Neural crest cell (in vitro differentiated cells): Measurements from ENCODE around the gene SMOC2. TPM values are rescaled to one million over a fixed set of nuclear protein-coding genes. Genes with fewer than 3 reads are reported as not detected.
A peak's percentile ranks its signal among the peaks of the same experiment; 100 is the strongest.

Source experiments
- DNase-seq: peaks from one replicate; pipeline ENCODE4 v3.0.0; 2021; ENCODE audit warnings: low read depth, mixed read lengths, low spot score
- H3K27ac Mint-ChIP-seq: one replicate; pipeline ENCODE4 v1.8.0; 2021; ENCODE audit warnings: mild to moderate bottlenecking, mixed read lengths; ENCODE audit not compliant: unreplicated experiment
- H3K27me3 Mint-ChIP-seq: 2 replicates; pipeline ENCODE4 v1.8.0; 2021; ENCODE audit warnings: low read depth, mild to moderate bottlenecking, mixed read lengths
- H3K36me3 Mint-ChIP-seq: 2 replicates; pipeline ENCODE4 v1.8.0; 2021; ENCODE audit warnings: low read depth, mild to moderate bottlenecking, mixed read lengths
- H3K4me1 Mint-ChIP-seq: 2 replicates; pipeline ENCODE4 v1.8.0; 2021; ENCODE audit warnings: mixed read lengths
- H3K4me3 Mint-ChIP-seq: one replicate; pipeline ENCODE4 v1.8.0; 2021; ENCODE audit warnings: mild to moderate bottlenecking, mixed read lengths
- H3K9me3 Mint-ChIP-seq: 2 replicates; pipeline ENCODE4 v1.8.0; 2021; ENCODE audit warnings: mixed read lengths
- total RNA-seq: library from RNA; stranded (reverse); gene quantifications from 2 replicates; pipeline ENCODE4 v1.2.1, GENCODE V29; 2021
- TF ChIP-seq, protein P1 (sequence below): fragments of 200-600 bp; sonication (generic); conservative IDR thresholded peaks from 2 replicates; pipeline ENCODE4 v1.5.0; 2021; ENCODE audit warnings: antibody characterized with exemption, mild to moderate bottlenecking

SMOC2 gene
- total RNA-seq, 1 donor from 2014 or later, result 0.23 TPM

GRCh38 chr6:168584249-168584648 lies 143.3 kb downstream of the SMOC2 start:
- no peak overlapping the region for H3K27ac Mint-ChIP-seq
- no peaks in the 10 kb centered on the region for H3K36me3 Mint-ChIP-seq
- no peaks in the 10 kb centered on the region for H3K27me3 Mint-ChIP-seq
- no peak for DNase-seq
- H3K9me3 Mint-ChIP-seq, result no peaks in the 10 kb centered on the region
- TF ChIP-seq, protein P1, sequence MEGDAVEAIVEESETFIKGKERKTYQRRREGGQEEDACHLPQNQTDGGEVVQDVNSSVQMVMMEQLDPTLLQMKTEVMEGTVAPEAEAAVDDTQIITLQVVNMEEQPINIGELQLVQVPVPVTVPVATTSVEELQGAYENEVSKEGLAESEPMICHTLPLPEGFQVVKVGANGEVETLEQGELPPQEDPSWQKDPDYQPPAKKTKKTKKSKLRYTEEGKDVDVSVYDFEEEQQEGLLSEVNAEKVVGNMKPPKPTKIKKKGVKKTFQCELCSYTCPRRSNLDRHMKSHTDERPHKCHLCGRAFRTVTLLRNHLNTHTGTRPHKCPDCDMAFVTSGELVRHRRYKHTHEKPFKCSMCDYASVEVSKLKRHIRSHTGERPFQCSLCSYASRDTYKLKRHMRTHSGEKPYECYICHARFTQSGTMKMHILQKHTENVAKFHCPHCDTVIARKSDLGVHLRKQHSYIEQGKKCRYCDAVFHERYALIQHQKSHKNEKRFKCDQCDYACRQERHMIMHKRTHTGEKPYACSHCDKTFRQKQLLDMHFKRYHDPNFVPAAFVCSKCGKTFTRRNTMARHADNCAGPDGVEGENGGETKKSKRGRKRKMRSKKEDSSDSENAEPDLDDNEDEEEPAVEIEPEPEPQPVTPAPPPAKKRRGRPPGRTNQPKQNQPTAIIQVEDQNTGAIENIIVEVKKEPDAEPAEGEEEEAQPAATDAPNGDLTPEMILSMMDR, result no peak
- H3K4me3 Mint-ChIP-seq, result no peak overlapping the region
- H3K4me1 Mint-ChIP-seq, result no peaks in the 10 kb centered on the region

GRCh38 chr6:168584671-168585070 lies 143.7 kb downstream of the SMOC2 start:
- DNase-seq, result no peak
- no peaks in the 10 kb centered on the region for H3K36me3 Mint-ChIP-seq
- no peak overlapping the region for H3K27ac Mint-ChIP-seq
- no peak overlapping the region for H3K4me3 Mint-ChIP-seq
- TF ChIP-seq, protein P1, result no peak
- H3K9me3 Mint-ChIP-seq, result no peaks in the 10 kb centered on the region
- H3K27me3 Mint-ChIP-seq, result no peaks in the 10 kb centered on the region
- H3K4me1 Mint-ChIP-seq, result no peaks in the 10 kb centered on the region

GRCh38 chr6:168585441-168585840 lies 144.5 kb downstream of the SMOC2 start:
- Mint-ChIP-seq H3K27me3 (no peaks in the 10 kb centered on the region), H3K4me3 (no peak overlapping the region), H3K9me3 (no peaks in the 10 kb centered on the region), H3K27ac (no peak overlapping the region), H3K4me1 (no peaks in the 10 kb centered on the region), H3K36me3 (no peaks in the 10 kb centered on the region)
- TF ChIP-seq, protein P1, result no peak
- no peak for DNase-seq

- Mint-ChIP-seq H3K27ac (no peak overlapping the region), H3K9me3 (no peaks in the 10 kb centered on the region), H3K4me1 (no peaks in the 10 kb centered on the region), H3K4me3 (no peak overlapping the region), H3K27me3 (no peaks in the 10 kb centered on the region), H3K36me3 (no peaks in the 10 kb centered on the region)
- DNase-seq, result no peak
- TF ChIP-seq, protein P1, result no peak
Measured at GRCh38 chr6:168589275-168589674, 148.3 kb downstream of the SMOC2 start.

GRCh38 chr6:168590406-168590805 lies 149.4 kb downstream of the SMOC2 start:
- Mint-ChIP-seq H3K4me3 (no peak overlapping the region), H3K4me1 (no peaks in the 10 kb centered on the region)
- TF ChIP-seq, protein P1, result no peak

GRCh38 chr6:168596344-168596743 lies 155.4 kb downstream of the SMOC2 start:
- H3K27ac Mint-ChIP-seq, result no peak overlapping the region
- peaks cover 16% of the 10 kb centered on the region for H3K27me3 Mint-ChIP-seq
- no peaks in the 10 kb centered on the region for H3K36me3 Mint-ChIP-seq
- TF ChIP-seq, protein P1, result no peak
- no peaks in the 10 kb centered on the region for H3K9me3 Mint-ChIP-seq
- no peak overlapping the region for H3K4me3 Mint-ChIP-seq
- H3K4me1 Mint-ChIP-seq, result peaks cover under 1% of the 10 kb centered on the region
- no peak for DNase-seq

More at GRCh38 chr6:168590406-168590805, 149.4 kb downstream of the SMOC2 start:
- DNase-seq, result no peak
- H3K9me3 Mint-ChIP-seq, result no peaks in the 10 kb centered on the region
- H3K27ac Mint-ChIP-seq, result peak overlapping the region; percentile 43
- H3K36me3 Mint-ChIP-seq, result no peaks in the 10 kb centered on the region
- no peaks in the 10 kb centered on the region for H3K27me3 Mint-ChIP-seq
